Measurements from ENCODE around the gene CACNB3.
"Not testable (repeated sequence)": the region's sequence is repeated elsewhere in the genome, so short reads cannot be mapped to it uniquely, and the experiment has no call there.

Gene CACNB3

GRCh38 chr12:48852734-48853688 lies 34.7 kb downstream of the CACNB3 start:
- peak; percentile 69 to 76 for DNase-seq (ENCODE audit: extremely low read depth in 1 of 2, low read depth in 1 of 2)

GRCh38 chr12:48854488-48854887 lies 36.2 kb downstream of the CACNB3 start:
- DNase-seq (ENCODE audit: extremely low read depth in 1 of 2, low read depth in 1 of 2), result no peak

GRCh38 chr12:48854932-48855331 lies 36.6 kb downstream of the CACNB3 start:
- not testable (repeated sequence) for DNase-seq (ENCODE audit: extremely low read depth in 1 of 2, low read depth in 1 of 2)

- no peak for DNase-seq (ENCODE audit: extremely low read depth in 1 of 2, low read depth in 1 of 2)
These were observed 38.1 kb downstream of the CACNB3 start for GRCh38 chr12:48856379-48856778.

GRCh38 chr12:48857278-48857994 lies 39.1 kb downstream of the CACNB3 start:
- DNase-seq (ENCODE audit: extremely low read depth in 1 of 2, low read depth in 1 of 2), result no peak

DNA sequence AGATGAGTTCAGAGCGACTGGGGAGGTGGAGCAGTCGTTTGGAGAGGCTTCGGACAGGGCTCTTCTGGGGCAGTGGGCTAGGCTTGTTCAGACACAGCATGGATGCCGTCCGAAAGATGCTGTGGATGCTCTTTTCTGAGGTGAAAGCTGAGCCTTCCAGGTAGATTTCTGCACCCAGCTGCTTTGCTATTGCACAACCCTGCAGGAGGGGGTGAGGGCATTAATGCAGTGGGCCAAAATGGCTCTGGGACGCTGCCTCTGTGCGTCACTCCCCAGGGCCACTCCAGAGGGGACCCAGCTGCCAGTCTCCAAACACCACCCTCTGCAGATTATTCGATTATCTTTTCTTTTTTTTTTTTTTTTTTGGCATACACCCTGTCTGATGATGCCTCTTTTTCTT lies 39.7 kb downstream of the CACNB3 start:
- DNase-seq (ENCODE audit: extremely low read depth in 1 of 2, low read depth in 1 of 2), result no peak

DNA sequence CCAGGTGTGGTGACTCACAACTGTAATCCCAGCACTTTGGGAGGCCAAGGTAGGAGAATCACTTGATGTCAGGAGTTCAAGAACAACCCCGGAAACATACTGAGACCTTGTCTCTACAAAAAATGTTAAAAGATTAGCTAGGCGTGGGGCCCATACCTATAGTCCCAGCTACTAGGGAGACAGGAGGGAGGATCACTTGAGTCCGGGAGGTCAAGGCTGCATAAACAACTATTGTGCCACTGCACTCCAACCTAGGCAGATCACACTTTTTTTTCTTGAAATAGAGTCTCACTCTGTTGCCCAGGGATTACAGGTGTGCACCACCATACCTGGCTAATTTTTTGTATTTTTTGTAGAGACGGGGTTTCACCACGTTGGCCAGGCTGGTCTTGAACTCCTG lies 41.3 kb downstream of the CACNB3 start:
- DNase-seq (ENCODE audit: extremely low read depth in 1 of 2, low read depth in 1 of 2), result no peak

DNA sequence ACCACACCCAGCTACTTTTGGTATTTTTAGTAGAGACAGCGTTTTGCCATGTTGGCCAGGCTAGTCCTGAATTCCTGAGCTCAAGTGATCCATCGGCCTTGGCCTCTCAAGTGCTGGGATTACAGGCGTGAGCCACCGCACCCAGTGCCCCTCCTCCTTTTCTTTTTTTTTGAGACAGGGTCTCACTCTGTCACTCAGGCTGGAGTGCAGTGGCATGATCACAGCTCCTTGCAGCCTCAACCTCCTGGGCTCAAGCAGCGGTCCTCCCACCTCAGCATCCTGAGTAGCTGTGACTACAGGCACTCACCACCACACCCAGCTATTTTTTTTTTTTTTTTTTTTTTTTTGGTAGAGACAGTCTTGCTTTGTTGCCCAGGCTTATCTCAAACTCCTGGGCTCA lies 41.9 kb downstream of the CACNB3 start:
- DNase-seq (ENCODE audit: extremely low read depth in 1 of 2, low read depth in 1 of 2), result not testable (repeated sequence)

- no peak for DNase-seq (ENCODE audit: extremely low read depth in 1 of 2, low read depth in 1 of 2)
These were observed 42.8 kb downstream of the CACNB3 start for GRCh38 chr12:48861111-48861510.

DNA sequence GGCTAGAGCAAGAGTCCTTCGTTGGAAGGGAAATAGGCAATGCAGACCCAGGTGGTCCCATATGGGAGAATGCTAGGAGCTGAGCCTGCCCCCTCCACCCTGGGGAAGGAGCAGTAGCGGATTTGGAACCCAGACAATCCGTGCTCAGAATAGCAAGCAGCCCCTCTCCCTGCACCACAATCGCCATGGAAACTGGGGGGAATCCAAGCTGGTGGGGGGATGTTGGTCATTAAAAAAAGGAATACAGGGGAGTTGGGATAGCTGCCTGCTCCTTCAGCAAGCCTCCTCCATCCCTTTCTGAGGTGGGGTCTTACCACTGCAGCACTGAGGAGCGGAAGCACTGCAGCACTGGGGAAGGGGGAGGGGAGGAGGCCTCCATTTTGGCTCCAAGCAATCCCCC lies 44.5 kb downstream of the CACNB3 start:
- DNase-seq (ENCODE audit: extremely low read depth in 1 of 2, low read depth in 1 of 2), result no peak

DNA sequence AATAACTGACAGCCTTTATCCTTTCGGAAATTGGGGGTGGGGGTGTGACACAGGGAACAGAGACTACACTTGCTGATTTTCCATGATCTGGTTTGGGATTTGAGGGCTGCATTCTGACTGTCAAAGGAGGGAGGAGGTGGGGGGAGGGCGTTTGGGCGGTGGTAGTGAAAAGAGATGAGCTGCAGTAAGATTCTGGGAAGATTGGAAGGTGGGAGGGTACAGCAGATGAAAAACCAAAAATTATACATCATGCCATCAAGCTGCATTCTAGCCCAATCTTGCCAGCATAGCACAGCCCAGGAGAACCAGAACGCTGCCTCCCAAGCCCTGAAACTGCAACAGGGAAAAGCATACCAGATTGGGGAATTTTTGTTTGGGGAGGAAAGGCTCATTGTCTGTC lies 45.0 kb downstream of the CACNB3 start:
- no peak for DNase-seq (ENCODE audit: extremely low read depth in 1 of 2, low read depth in 1 of 2)

DNA sequence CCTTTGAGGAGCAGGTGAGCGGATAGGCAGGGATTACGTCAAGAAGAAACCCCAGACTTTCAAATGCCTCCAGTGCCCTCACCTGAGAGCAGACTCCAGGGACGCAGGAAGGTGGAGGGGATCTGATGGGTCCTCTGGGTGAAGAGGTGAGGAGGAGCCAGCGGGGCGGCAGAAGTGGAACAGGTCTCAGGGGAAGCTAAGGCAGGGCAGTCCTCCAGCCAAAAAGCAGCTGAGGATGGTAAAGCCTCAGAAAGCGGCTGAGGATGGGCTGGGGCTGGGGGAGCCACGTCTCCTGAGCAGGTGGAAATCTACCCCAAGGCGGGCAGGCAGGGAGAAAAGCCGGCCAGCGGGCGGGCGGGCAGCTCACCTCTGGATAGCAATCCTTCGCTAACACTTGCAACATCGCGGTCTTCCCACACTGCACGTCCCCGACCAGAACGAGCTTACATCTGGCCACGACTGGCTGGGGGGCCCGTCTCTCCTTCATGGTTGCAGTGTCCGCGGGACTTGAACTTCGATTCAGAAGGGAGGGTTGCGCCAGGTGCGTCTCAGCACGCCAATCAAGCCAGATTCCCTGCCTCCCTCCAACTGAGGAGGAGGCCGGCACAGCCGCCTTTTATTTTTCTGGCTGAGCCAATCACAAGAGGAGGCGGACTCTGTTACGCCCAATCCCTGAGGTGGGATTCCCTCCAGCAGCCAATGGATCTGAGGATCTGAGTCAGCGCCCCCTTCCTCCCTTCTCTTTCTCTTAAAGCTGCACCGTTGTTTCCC lies 47.2 kb downstream of the CACNB3 start, which contains the start of gene RND1:
RND1 (minus strand) TSS at position 590 of the 771 bp plus-strand sequence; CDS start at position 487, 103 bp downstream.
- DNase-seq (ENCODE audit: extremely low read depth in 1 of 2, low read depth in 1 of 2), result peak; percentile 58 to 77

GRCh38 chr12:48866052-48866711 lies 47.9 kb downstream of the CACNB3 start:
- no peak for DNase-seq (ENCODE audit: extremely low read depth in 1 of 2, low read depth in 1 of 2)

DNA sequence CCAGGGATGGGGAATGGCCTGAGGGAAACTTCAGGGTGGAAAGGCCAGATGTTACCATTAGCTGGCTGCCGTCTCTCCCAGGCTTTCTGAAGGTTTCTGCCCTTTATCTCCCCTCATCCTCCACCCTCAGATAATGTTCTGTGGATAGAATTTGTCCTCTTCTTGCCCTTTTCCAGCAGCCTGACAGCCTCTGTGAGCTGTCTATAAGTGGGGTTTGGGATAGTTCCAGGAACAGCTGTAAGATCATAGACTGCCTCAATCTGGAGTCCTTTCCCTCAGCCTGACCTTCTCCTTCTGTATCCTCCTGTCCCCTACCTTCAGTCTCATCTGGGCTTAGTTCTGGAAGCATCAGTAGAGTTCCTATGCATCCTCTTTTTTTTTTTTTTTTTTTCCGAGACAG lies 50.2 kb downstream of the CACNB3 start:
- DNase-seq (ENCODE audit: extremely low read depth in 1 of 2, low read depth in 1 of 2), result no peak

DNA sequence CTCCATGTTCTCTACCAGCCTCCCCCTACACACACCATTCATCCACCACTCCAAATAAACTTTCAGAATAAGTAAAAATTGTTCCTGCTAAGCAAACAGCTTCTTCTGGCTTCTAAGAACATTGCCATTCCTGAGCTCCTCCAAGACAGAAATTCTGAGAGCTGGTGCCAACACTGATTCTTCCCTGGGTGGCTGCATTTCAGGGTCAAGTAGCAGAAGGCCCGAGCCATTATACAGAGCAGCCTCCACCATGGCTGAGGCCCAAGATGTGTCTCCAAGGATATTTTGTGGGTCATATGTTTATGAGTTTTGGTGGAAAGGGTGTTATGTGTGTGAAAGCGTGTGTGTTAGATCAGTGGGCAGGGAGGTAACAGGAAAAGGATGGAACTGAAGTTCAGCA lies 50.9 kb downstream of the CACNB3 start:
- DNase-seq (ENCODE audit: extremely low read depth in 1 of 2, low read depth in 1 of 2), result no peak

DNA sequence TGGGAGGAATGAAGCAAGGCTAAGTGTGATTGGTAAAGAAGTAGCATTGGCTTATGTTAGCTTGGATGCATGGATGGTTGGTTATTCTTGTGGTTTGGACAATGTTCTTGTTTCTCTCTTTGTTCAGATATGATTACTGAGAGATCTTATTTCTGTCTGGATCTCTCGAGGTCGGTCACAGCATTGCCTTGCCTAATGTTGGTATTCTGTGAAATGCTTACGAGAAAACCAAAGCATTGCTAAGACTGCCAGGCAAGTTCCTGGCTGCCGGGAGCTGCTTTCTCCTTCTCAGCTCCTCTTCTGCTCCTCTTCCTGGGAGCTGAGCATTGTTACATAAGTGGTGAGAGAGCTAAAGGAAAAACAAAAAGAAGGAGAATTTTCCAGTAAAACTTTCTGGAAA lies 54.8 kb downstream of the CACNB3 start:
- DNase-seq (ENCODE audit: extremely low read depth in 1 of 2, low read depth in 1 of 2), result no peak

- DNase-seq (ENCODE audit: extremely low read depth in 1 of 2, low read depth in 1 of 2), result not testable (repeated sequence)
These were observed 55.2 kb downstream of the CACNB3 start for GRCh38 chr12:48873534-48873933.

GRCh38 chr12:48875944-48876515 lies 57.7 kb downstream of the CACNB3 start:
- no peak for DNase-seq (ENCODE audit: extremely low read depth in 1 of 2, low read depth in 1 of 2)
